Adrenal gland (tissue), 12 donors: ENCODE measurements around the gene NHERF1. TPM values are rescaled to one million over a fixed set of nuclear protein-coding genes. Genes with fewer than 3 reads are reported as not detected.

Source experiments
- DNase-seq, 7 donors: peaks; one replicate each; pipeline ENCODE4 v3.0.0-alpha.2; 2019 to 2020
- H3K27ac ChIP-seq, 5 donors: fragments of 200-600 bp; sonication (generic) in 4 of 5; 1 replicate in 3 of 5; 2 replicates in 2 of 5; pipeline versions ENCODE4 v1.5.1 to v1.8.0; 2016 to 2020; ENCODE audit warnings: mild to moderate bottlenecking in 1 of 5
- H3K27me3 ChIP-seq: fragments of 200-600 bp; 2 replicates; pipeline ENCODE4 v1.8.0; 2021
- H3K36me3 ChIP-seq, 2 donors: fragments of 200-600 bp; replicated peaks in 1 of 2; 1 replicate in 1 of 2; 2 replicates in 1 of 2; pipeline versions ENCODE4 v1.5.1 to v1.8.0; 2018 to 2022
- H3K4me1 ChIP-seq, 2 donors: fragments of 200-600 bp; replicated peaks in 1 of 2; 1 replicate in 1 of 2; 2 replicates in 1 of 2; pipeline versions ENCODE4 v1.5.1 to v1.8.0; 2018 to 2021
- H3K4me3 ChIP-seq, 4 donors: fragments of 200-600 bp; sonication (generic) in 3 of 4; one replicate each; pipeline ENCODE4 v1.5.1; 2016 to 2018
- H3K9me3 ChIP-seq, 3 donors: fragments of 200-600 bp; sonication (generic) in 1 of 3; replicated peaks in 1 of 3; 1 replicate in 2 of 3; 2 replicates in 1 of 3; pipeline versions ENCODE4 v1.5.1 to v1.8.0; 2016 to 2021
- CTCF ChIP-seq, 6 experiments: fragments of 450-650 bp in 4 of 6; fragments of 200-600 bp in 2 of 6; sonication (generic) in 1 of 6; IDR thresholded peaks; 1 replicate in 5 of 6; 2 replicates in 1 of 6; pipeline versions ENCODE4 v1.5.1 to v1.8.0; 2016 to 2021; ENCODE audit warnings: antibody characterized with exemption in 6 of 6, mild to moderate bottlenecking in 2 of 6, moderate library complexity in 1 of 6
- POLR2A ChIP-seq, 2 donors: fragments of 450-650 bp; IDR thresholded peaks; one replicate each; pipeline ENCODE4 v1.6.1; 2017; ENCODE audit warnings: antibody characterized with exemption in 2 of 2, mild to moderate bottlenecking in 2 of 2, moderate library complexity in 1 of 2
- WGBS, 4 donors: extraction: QIAGEN DNeasy Blood & Tissue Kit in 2 of 4; methylation state at CpG; one replicate each; pipeline versions ENCODE4 v1.1.5 to v1.1.7; 2013 to 2017; 5-methylcytosine and 5-hydroxymethylcytosine counted together
- intact Hi-C, 2 donors: fragments of 100-400 bp; cut with DNase I; formaldehyde crosslinking; loops; one replicate each; pipeline versions ENCODE4 v1.14.1 to v1.15.0; 2022 to 2023
- polyA plus RNA-seq, 3 donors: library from polyadenylated mRNA; stranded (reverse); fragments of 200-250 nt in 2 of 3; fragments of 350-450 nt in 1 of 3; fragmentation: Illumina TruSeq in 1 of 3; extraction: RNeasy Lipid Tissue Mini Kit (QIAGEN cat#74804) in 1 of 3; gene quantifications; one replicate each; pipeline ENCODE4 v1.2.3, GENCODE V29; 2013 to 2014
- total RNA-seq, 9 donors: library from RNA; depleted of rRNA in 4 of 9; stranded (reverse); fragments of >200 nt in 4 of 9; fragments of 120-200 nt in 1 of 9; fragmentation: NEBNext Ultra II Directional in 1 of 9; extraction: Animal tissue kit (Norgen Biotek cat#: 25700) in 1 of 9; gene quantifications; one replicate each; pipeline versions ENCODE4 v1.1.0 to v1.2.4, GENCODE V29; 2013 to 2023
- donor health status: healthy with polysubstance abuse.
- donor health status: Bipolar disorder and iron deficiency.
- donor health status: DM: yes; HTN: yes; CAD: no.
- donor health status: DM: no; HTN: no; CAD: no.
- donor health status: DM: no; HTN: no; CAD: no.
- donor health status: DM: yes; HTN: yes; CAD: no.

NHERF1 gene
- total and polyA plus RNA-seq, 12 donors = 22.0 to 277 (median 209) TPM

GRCh38 chr17:74739227-74739831 is 9.1 kb upstream of the NHERF1 start:
- TF ChIP-seq CTCF (IDR thresholded peaks at IDR 0.05) = no peak
- TF ChIP-seq POLR2A (IDR thresholded peaks at IDR 0.05) = no peak
- H3K27ac ChIP-seq = no peak overlapping the region
- no peak for DNase-seq
- peaks cover 0 to 16% of the 10 kb centered on the region in 2 donors for H3K4me1 ChIP-seq
- no peak overlapping the region for H3K4me3 ChIP-seq
- peaks cover 36% of the 10 kb centered on the region for H3K27me3 ChIP-seq
- intact Hi-C loops = loop anchor here (5.0 to 10.0 kb wide), 2 partner anchors 82 to 85 kb away; no protein-coding TSS in a partner anchor
- H3K36me3 ChIP-seq = no peaks in the 10 kb centered on the region
- no peaks in the 10 kb centered on the region for H3K9me3 ChIP-seq
- WGBS, 4 donors = 65 to 80% (median 70%) methylated on average over 12 of the region's 12 CpGs

- Histone ChIP-seq H3K27me3 (peaks cover 36% of the 10 kb centered on the region), H3K9me3 (no peaks in the 10 kb centered on the region), H3K4me1 (peaks cover 5 to 25% of the 10 kb centered on the region in 2 donors), H3K36me3 (no peaks in the 10 kb centered on the region), H3K27ac (no peak overlapping the region), H3K4me3 (no peak overlapping the region)
- 60 to 74% (median 65%) methylated on average over 6 of the region's 6 CpGs for WGBS, 4 donors
- no peak for DNase-seq
- intact Hi-C loops = loop anchor here in 1 of 2 donors (5.0 kb wide), 2 partner anchors 42 to 122 kb away; no protein-coding TSS in a partner anchor
- TF ChIP-seq CTCF (IDR thresholded peaks at IDR 0.05) (no peak), POLR2A (IDR thresholded peaks at IDR 0.05) (no peak)
These were observed 8.3 kb upstream of the NHERF1 start for GRCh38 chr17:74740173-74740572.

- H3K9me3 ChIP-seq = no peaks in the 10 kb centered on the region
- peak in 1 of 7 donors; percentile 20 for DNase-seq
- peaks cover 6 to 26% of the 10 kb centered on the region in 2 donors for H3K4me1 ChIP-seq
- intact Hi-C loops = loop anchor here in 1 of 2 donors (5.0 kb wide), 2 partner anchors 41 to 121 kb away; no protein-coding TSS in a partner anchor
- H3K36me3 ChIP-seq = no peaks in the 10 kb centered on the region
- no peak overlapping the region for H3K4me3 ChIP-seq
- WGBS, 4 donors = 65 to 78% (median 72%) methylated on average over 10 to 17 of the region's 17 CpGs
- no peak overlapping the region for H3K27ac ChIP-seq
- H3K27me3 ChIP-seq = peaks cover 36% of the 10 kb centered on the region
- TF ChIP-seq CTCF (IDR thresholded peaks at IDR 0.05) (no peak), POLR2A (IDR thresholded peaks at IDR 0.05) (no peak)
These were observed 7.6 kb upstream of the NHERF1 start for GRCh38 chr17:74740641-74741387.

- intact Hi-C loops = loop anchor here in 1 of 2 donors (5.0 kb wide), 2 partner anchors 40 to 120 kb away; no protein-coding TSS in a partner anchor
These were observed 6.3 kb upstream of the NHERF1 start for GRCh38 chr17:74742153-74742515.

More at GRCh38 chr17:74742153-74742515, 6.3 kb upstream of the NHERF1 start:
- DNase-seq = peak in 1 of 7 donors; percentile 26
- Histone ChIP-seq H3K9me3 (no peaks in the 10 kb centered on the region), H3K4me1 (peaks cover 6 to 19% of the 10 kb centered on the region in 2 donors), H3K4me3 (no peak overlapping the region), H3K36me3 (no peaks in the 10 kb centered on the region), H3K27me3 (peaks cover 34% of the 10 kb centered on the region), H3K27ac (no peak overlapping the region)
- WGBS, 4 donors = 37 to 45% (median 38%) methylated on average over 2 to 4 of the region's 4 CpGs
- TF ChIP-seq POLR2A (IDR thresholded peaks at IDR 0.05) (no peak), CTCF (IDR thresholded peaks at IDR 0.05) (no peak)
